HL-60 (cell line): ENCODE results near the gene TMEM151B.

ENCODE experiments used
- CTCF ChIP-seq: IDR thresholded peaks from one replicate; pipeline ENCODE4 v1.5.1; 2011; ENCODE audit warnings: low read length, control low read depth, inconsistent platforms; ENCODE audit not compliant: insufficient read depth
- GABPA ChIP-seq: IDR thresholded peaks from 2 replicates; pipeline ENCODE4 v1.6.1; 2012; ENCODE audit warnings: low read depth
- POLR2AphosphoS5 ChIP-seq: IDR thresholded peaks from 2 replicates; pipeline ENCODE4 v1.6.1; 2012; ENCODE audit warnings: low read depth
- REST ChIP-seq: IDR thresholded peaks from 2 replicates; pipeline ENCODE4 v1.6.1; 2012; ENCODE audit warnings: low read depth; ENCODE audit not compliant: insufficient replicate concordance
- SPI1 ChIP-seq: IDR thresholded peaks from 2 replicates; pipeline ENCODE4 v1.6.1; 2012; ENCODE audit warnings: low read depth, mild to moderate bottlenecking, borderline replicate concordance

- TF ChIP-seq CTCF = no peak
- no peak; the same call in none of the 2 replicates for TF ChIP-seq POLR2AphosphoS5
- no peak for TF ChIP-seq GABPA
- TF ChIP-seq REST = no peak
- peak; percentile 91 for TF ChIP-seq SPI1
Observed at GRCh38 chr6:44233567-44234100, 36.6 kb upstream of the TMEM151B start.
